ACC112 (cell line): ENCODE measurements around the gene ST7.

Experiments
- H2AFZ ChIP-seq: fragments of 200-600 bp; sonication (generic); one replicate; pipeline ENCODE4 v1.6.0; 2017; ENCODE audit warnings: antibody characterized with exemption, low read length; ENCODE audit not compliant: unreplicated experiment
- H3K27ac ChIP-seq: fragments of 200-600 bp; sonication (generic); 2 replicates; pipeline ENCODE4 v1.5.1; 2014; ENCODE audit warnings: low read depth, mild to moderate bottlenecking, antibody characterized with exemption, low read length, moderate library complexity
- H3K27me3 ChIP-seq: fragments of 200-600 bp; sonication (generic); 2 replicates; pipeline ENCODE4 v1.6.1; 2014; ENCODE audit warnings: mild to moderate bottlenecking, antibody characterized with exemption, low read length, moderate library complexity, mixed read lengths; ENCODE audit not compliant: insufficient read depth
- H3K36me3 ChIP-seq: fragments of 200-600 bp; sonication (generic); 2 replicates; pipeline ENCODE4 v1.6.1; 2016; ENCODE audit warnings: mild to moderate bottlenecking, antibody characterized with exemption, low read length, moderate library complexity, mixed read lengths; ENCODE audit not compliant: insufficient read depth
- H3K4me1 ChIP-seq: fragments of 200-600 bp; sonication (generic); one replicate; pipeline ENCODE4 v1.6.1; 2016; ENCODE audit warnings: low read length, mixed read lengths; ENCODE audit not compliant: insufficient read depth, unreplicated experiment, control insufficient read depth
- H3K4me3 ChIP-seq: fragments of 200-600 bp; sonication (generic); 2 replicates; pipeline ENCODE4 v1.5.1; 2014; ENCODE audit warnings: mild to moderate bottlenecking, low read depth, low read length
- H3K79me2 ChIP-seq: fragments of 200-600 bp; sonication (generic); one replicate; pipeline ENCODE4 v1.6.0; 2016; ENCODE audit warnings: low read length; ENCODE audit not compliant: control insufficient read depth, unreplicated experiment, insufficient read depth

The ST7 gene

GRCh38 chr7:117044664-117045063, 91.4 kb downstream of the ST7 start:
- no peak overlapping the region for H3K4me3 ChIP-seq
- H3K36me3 ChIP-seq, result no peaks in the 10 kb centered on the region
- peaks cover 9% of the 10 kb centered on the region for H3K79me2 ChIP-seq
- no peak overlapping the region for H3K27ac ChIP-seq
- no peak overlapping the region for H2AFZ ChIP-seq
- peaks cover 12% of the 10 kb centered on the region for H3K4me1 ChIP-seq
- H3K27me3 ChIP-seq, result no peaks in the 10 kb centered on the region

- H3K4me1 ChIP-seq, result peaks cover 8% of the 10 kb centered on the region
- no peak overlapping the region for H3K4me3 ChIP-seq
- H3K36me3 ChIP-seq, result no peaks in the 10 kb centered on the region
- peaks cover 9% of the 10 kb centered on the region for H3K79me2 ChIP-seq
- H3K27me3 ChIP-seq, result no peaks in the 10 kb centered on the region
- no peak overlapping the region for H2AFZ ChIP-seq
- no peak overlapping the region for H3K27ac ChIP-seq
Observed at GRCh38 chr7:117045927-117046710, 92.8 kb downstream of the ST7 start.

GRCh38 chr7:117047496-117047895, 94.2 kb downstream of the ST7 start:
- Histone ChIP-seq H3K27me3 (no peaks in the 10 kb centered on the region), H3K27ac (no peak overlapping the region), H3K36me3 (no peaks in the 10 kb centered on the region), H2AFZ (no peak overlapping the region), H3K4me3 (no peak overlapping the region), H3K79me2 (peaks cover 9% of the 10 kb centered on the region), H3K4me1 (peaks cover 7% of the 10 kb centered on the region)

- H3K27ac ChIP-seq, result no peak overlapping the region
- no peaks in the 10 kb centered on the region for H3K27me3 ChIP-seq
- no peaks in the 10 kb centered on the region for H3K36me3 ChIP-seq
- no peak overlapping the region for H2AFZ ChIP-seq
- peaks cover 9% of the 10 kb centered on the region for H3K79me2 ChIP-seq
- H3K4me3 ChIP-seq, result no peak overlapping the region
- peaks cover 4% of the 10 kb centered on the region for H3K4me1 ChIP-seq
Observed at GRCh38 chr7:117048114-117048866, 95.0 kb downstream of the ST7 start.

GRCh38 chr7:117048882-117049281, 95.6 kb downstream of the ST7 start:
- no peak overlapping the region for H3K4me3 ChIP-seq
- no peaks in the 10 kb centered on the region for H3K4me1 ChIP-seq
- no peak overlapping the region for H2AFZ ChIP-seq
- H3K79me2 ChIP-seq, result peaks cover 9% of the 10 kb centered on the region
- H3K27me3 ChIP-seq, result no peaks in the 10 kb centered on the region
- H3K36me3 ChIP-seq, result no peaks in the 10 kb centered on the region
- H3K27ac ChIP-seq, result no peak overlapping the region

- Histone ChIP-seq H3K4me1 (no peaks in the 10 kb centered on the region), H3K79me2 (peaks cover 4% of the 10 kb centered on the region), H3K36me3 (no peaks in the 10 kb centered on the region), H3K27ac (no peak overlapping the region), H2AFZ (no peak overlapping the region), H3K4me3 (no peak overlapping the region), H3K27me3 (no peaks in the 10 kb centered on the region)
Observed at GRCh38 chr7:117051808-117052207, 98.5 kb downstream of the ST7 start.

GRCh38 chr7:117053432-117053831, 100.1 kb downstream of the ST7 start:
- no peaks in the 10 kb centered on the region for H3K4me1 ChIP-seq
- H3K36me3 ChIP-seq, result no peaks in the 10 kb centered on the region
- H2AFZ ChIP-seq, result no peak overlapping the region
- no peak overlapping the region for H3K4me3 ChIP-seq
- no peaks in the 10 kb centered on the region for H3K27me3 ChIP-seq
- H3K79me2 ChIP-seq, result peaks cover 3% of the 10 kb centered on the region
- H3K27ac ChIP-seq, result no peak overlapping the region

GRCh38 chr7:117061751-117062150, 108.5 kb downstream of the ST7 start:
- H2AFZ ChIP-seq, result no peak overlapping the region
- H3K79me2 ChIP-seq, result peaks cover 10% of the 10 kb centered on the region
- H3K27me3 ChIP-seq, result no peaks in the 10 kb centered on the region
- H3K4me3 ChIP-seq, result no peak overlapping the region
- peaks cover 8% of the 10 kb centered on the region for H3K4me1 ChIP-seq
- H3K27ac ChIP-seq, result peak overlapping the region; percentile 54
- H3K36me3 ChIP-seq, result no peaks in the 10 kb centered on the region

GRCh38 chr7:117062300-117062699, 109.0 kb downstream of the ST7 start:
- no peak overlapping the region for H2AFZ ChIP-seq
- peak overlapping the region; percentile 54 for H3K27ac ChIP-seq
- no peak overlapping the region for H3K4me3 ChIP-seq
- peaks cover 8% of the 10 kb centered on the region for H3K4me1 ChIP-seq
- H3K79me2 ChIP-seq, result peaks cover 10% of the 10 kb centered on the region
- H3K27me3 ChIP-seq, result no peaks in the 10 kb centered on the region
- H3K36me3 ChIP-seq, result no peaks in the 10 kb centered on the region

- no peaks in the 10 kb centered on the region for H3K27me3 ChIP-seq
- H3K4me3 ChIP-seq, result no peak overlapping the region
- peaks cover 10% of the 10 kb centered on the region for H3K79me2 ChIP-seq
- H3K27ac ChIP-seq, result no peak overlapping the region
- H3K4me1 ChIP-seq, result peaks cover 8% of the 10 kb centered on the region
- no peaks in the 10 kb centered on the region for H3K36me3 ChIP-seq
- H2AFZ ChIP-seq, result no peak overlapping the region
Observed at GRCh38 chr7:117064688-117065087, 111.4 kb downstream of the ST7 start.
